ENCODE measurements around the gene ORM1.
A peak's percentile ranks its signal among the peaks of the same experiment; 100 is the strongest.

ORM1 gene

DNA sequence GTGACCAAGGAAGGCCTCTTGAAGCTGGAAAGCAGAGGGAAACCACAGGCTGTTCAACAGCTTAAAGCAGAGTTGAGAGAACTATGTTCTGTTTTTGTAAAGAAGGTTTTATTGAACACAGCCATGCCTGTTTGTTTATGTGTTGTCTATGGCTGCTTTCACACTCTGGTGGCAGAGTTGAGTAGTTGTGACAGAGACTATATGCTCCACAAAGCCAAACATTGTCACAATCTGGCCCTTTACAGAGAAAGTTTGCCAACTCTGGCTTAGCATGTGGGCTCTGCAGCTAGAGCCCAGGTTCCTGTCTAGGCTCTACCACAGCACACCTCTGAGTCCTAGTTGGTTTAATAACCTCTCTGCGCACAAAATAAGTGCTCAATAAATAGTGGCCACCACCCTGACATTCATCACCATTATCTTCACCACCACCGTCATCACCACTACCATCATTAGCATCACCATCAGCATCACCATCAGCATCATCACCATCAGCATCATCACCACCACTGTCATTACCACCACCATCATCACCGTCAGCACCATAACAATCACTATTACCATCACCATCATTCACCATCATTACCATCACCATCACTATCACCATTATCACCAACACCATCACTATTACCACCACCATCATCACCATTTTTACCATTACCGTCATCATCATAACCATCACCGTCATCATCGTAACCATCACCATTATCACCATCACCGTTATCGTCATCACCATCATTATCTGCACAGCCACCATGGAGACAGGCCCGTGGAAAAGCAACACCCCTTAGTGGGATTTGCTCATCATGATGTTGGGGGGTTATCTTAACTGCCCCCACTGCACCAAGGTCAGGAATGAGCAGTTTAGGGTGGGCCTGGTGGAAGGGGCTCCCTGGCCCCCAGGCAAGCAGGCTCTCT, 46.6 kb downstream of the ORM1 start:
- Histone ChIP-seq H3K4me3 (no peak overlapping the region), H3K27ac (peak overlapping the region in 1 of 2 donors; percentile 5), H3K36me3 (peaks cover 33 to 83% (median 69%) of the 10 kb centered on the region in 3 donors), H3K27me3 (no peaks in the 10 kb centered on the region), H3K9me3 (no peaks in the 10 kb centered on the region), H3K4me1 (peaks cover 0 to 30% (median 22%) of the 10 kb centered on the region in 4 donors)
- TF ChIP-seq, protein P1, sequence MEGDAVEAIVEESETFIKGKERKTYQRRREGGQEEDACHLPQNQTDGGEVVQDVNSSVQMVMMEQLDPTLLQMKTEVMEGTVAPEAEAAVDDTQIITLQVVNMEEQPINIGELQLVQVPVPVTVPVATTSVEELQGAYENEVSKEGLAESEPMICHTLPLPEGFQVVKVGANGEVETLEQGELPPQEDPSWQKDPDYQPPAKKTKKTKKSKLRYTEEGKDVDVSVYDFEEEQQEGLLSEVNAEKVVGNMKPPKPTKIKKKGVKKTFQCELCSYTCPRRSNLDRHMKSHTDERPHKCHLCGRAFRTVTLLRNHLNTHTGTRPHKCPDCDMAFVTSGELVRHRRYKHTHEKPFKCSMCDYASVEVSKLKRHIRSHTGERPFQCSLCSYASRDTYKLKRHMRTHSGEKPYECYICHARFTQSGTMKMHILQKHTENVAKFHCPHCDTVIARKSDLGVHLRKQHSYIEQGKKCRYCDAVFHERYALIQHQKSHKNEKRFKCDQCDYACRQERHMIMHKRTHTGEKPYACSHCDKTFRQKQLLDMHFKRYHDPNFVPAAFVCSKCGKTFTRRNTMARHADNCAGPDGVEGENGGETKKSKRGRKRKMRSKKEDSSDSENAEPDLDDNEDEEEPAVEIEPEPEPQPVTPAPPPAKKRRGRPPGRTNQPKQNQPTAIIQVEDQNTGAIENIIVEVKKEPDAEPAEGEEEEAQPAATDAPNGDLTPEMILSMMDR (IDR thresholded peaks at IDR 0.05), result no peak
- intact Hi-C loops (cut with DNase I; ENCODE audit: low total_unique reads), result no loop called here
- DNase-seq, result no peak

DNA sequence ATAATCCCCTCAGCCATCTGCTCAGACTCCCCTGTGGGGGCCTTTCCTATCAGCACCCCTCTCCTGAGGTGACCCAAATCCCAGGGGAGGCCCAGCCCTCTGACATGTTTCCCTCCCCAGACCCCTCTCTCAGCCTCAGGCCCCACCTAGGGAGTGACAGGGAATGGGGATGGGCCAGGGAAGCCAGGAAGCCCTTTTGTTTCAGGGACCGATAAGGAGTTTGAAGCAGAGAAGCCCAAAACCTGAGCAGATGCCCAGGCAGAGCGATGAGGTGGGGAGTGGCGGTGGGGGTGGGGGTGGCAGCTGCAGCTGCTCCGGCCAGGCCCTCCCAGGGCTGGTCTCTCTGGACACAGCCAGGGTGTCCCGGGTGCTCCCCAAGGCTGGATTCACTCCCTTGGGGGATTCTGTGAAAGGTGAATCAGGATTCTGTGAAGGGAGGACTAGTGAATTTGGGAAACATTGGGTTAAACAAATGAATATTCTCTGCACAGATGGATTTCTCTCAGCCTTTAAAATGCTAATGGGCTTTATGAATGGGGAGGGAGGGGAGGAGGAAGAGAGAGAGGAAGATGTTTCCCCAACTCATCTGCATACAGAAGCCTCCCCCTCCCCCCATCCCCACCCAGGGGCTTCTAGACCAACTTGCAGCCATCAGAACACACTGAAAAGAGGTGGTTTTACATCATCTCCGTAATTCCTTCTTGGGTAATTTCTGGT, 47.5 kb downstream of the ORM1 start:
- Histone ChIP-seq H3K27me3 (no peaks in the 10 kb centered on the region), H3K36me3 (peaks cover 25 to 85% (median 63%) of the 10 kb centered on the region in 3 donors), H3K4me1 (peaks cover 0 to 30% (median 21%) of the 10 kb centered on the region in 4 donors), H3K27ac (peak overlapping the region in 1 of 2 donors; percentile 5), H3K9me3 (no peaks in the 10 kb centered on the region), H3K4me3 (no peak overlapping the region)
- TF ChIP-seq, protein P1 (IDR thresholded peaks at IDR 0.05), result no peak
- intact Hi-C loops (cut with DNase I; ENCODE audit: low total_unique reads), result no loop called here
- DNase-seq, result no peak

DNA sequence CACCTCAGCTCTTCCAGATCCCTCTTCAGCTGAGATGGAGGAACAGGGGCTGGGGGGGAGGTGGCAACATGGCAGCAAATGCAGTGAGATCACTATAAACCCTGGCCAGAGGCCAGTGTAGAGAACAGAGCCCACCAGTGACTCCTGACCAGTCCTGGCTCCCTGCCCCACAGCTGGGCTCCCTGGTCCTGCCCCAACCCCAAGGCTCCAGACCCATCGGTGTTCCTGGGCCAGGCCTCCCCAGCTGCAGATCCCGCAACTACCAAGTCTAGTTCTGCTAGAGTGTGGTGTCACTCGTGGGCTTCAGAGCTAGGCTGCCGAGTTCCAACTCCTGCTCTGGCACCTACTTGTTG, 48.0 kb downstream of the ORM1 start:
- TF ChIP-seq, protein P1 (IDR thresholded peaks at IDR 0.05), result no peak
- H3K9me3 ChIP-seq, result no peaks in the 10 kb centered on the region
- H3K36me3 ChIP-seq, result peaks cover 25 to 87% (median 69%) of the 10 kb centered on the region in 3 donors
- peaks cover 0 to 26% (median 20%) of the 10 kb centered on the region in 4 donors for H3K4me1 ChIP-seq
- DNase-seq, result no peak
- no peaks in the 10 kb centered on the region for H3K27me3 ChIP-seq
- no peak overlapping the region for H3K27ac ChIP-seq
- H3K4me3 ChIP-seq, result no peak overlapping the region
- intact Hi-C loops (cut with DNase I; ENCODE audit: low total_unique reads), result no loop called here

DNA sequence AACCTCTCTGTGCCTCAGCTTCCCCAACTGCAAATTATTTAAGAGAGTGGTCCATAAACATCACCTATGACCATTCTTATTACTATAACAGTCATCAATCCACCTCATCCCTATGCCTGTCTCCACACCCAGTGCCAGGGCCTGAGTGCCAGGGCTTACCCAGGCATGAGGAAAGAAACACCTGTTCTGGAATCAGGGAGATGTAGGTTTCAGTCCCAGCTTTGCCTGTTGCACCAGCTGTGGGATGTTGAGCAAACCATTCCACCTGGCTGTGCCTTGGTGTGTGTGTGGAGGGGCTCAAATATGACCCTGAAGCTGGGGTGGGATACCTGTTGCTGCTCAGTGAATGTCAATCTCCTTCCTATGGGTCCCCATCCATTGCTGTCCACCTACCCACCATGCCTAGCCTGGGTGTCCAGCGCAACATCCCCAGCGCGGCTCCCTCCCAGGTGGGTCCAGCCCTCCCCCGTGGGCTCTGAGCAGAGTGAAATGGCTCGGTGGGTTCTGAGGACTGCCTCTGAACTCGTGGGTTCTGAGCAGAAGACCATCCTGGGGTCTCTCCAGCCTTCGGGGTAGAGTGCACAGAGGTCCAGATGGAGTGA, 48.5 kb downstream of the ORM1 start:
- H3K4me1 ChIP-seq, result peaks cover 0 to 21% (median 15%) of the 10 kb centered on the region in 4 donors
- no peaks in the 10 kb centered on the region for H3K27me3 ChIP-seq
- H3K9me3 ChIP-seq, result no peaks in the 10 kb centered on the region
- no peak overlapping the region for H3K27ac ChIP-seq
- TF ChIP-seq, protein P1 (IDR thresholded peaks at IDR 0.05), result no peak
- H3K36me3 ChIP-seq, result peaks cover 27 to 88% (median 74%) of the 10 kb centered on the region in 3 donors
- intact Hi-C loops (cut with DNase I; ENCODE audit: low total_unique reads), result no loop called here
- no peak overlapping the region for H3K4me3 ChIP-seq
- DNase-seq, result no peak

DNA sequence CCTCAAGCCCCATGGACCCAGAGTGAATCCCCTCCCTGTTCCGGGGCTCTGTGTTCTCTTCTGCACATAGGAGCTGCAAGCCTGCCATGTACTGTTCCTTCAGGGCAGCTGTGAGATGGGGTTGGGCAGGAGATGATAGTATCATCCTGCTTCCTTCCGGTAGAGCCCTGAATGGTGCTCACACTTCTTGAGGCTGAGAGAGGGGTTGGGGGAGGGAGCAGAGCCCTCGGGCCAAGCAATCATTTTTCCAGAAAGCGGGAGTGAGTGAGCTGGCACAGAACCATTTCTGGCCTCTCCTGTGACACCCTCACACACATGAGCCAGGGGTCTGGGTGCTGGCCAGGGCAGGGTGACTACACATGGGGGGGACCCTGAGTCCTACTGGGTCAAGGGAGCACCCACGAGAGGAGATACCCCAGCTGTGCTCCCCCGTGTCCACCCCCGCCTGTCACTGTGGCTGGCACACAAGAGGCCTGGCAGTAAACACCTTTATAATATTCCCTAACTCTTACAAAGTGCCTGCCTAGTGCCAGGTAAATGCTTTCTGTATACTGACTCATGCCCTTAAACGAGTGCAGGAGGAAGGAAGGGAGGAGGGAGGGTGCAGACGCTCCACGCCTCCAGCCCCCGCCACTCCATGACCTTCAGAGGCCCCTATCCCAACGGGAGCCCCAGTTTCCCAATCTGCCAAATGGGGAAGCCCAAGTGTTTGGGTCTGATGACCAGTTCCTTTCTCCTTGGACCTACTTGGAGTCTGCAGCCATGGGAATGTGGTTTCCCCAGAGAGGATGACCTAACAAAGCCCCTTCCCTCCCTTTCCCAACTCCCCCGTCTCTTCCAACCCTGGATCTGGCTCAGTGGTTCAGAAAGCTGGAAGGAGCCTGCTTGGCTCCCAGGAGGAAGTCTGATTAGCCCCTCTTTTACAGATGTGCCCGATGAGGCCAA, 49.3 kb downstream of the ORM1 start:
- intact Hi-C loops (cut with DNase I; ENCODE audit: low total_unique reads), result no loop called here
- H3K9me3 ChIP-seq, result no peaks in the 10 kb centered on the region
- H3K4me1 ChIP-seq, result peaks cover 0 to 14% (median 10%) of the 10 kb centered on the region in 4 donors
- no peak for DNase-seq
- H3K36me3 ChIP-seq, result peaks cover 33 to 88% (median 79%) of the 10 kb centered on the region in 3 donors
- H3K27me3 ChIP-seq, result no peaks in the 10 kb centered on the region
- TF ChIP-seq, protein P1 (IDR thresholded peaks at IDR 0.05), result no peak
- H3K27ac ChIP-seq, result peak overlapping the region; percentile 3 to 39
- H3K4me3 ChIP-seq, result no peak overlapping the region

All from tibial artery (tissue), 4 donors.